Stimulated activated CD8-positive, alpha-beta memory T cell treated with anti-CD3 and anti-CD28 coated beads, Interleukin-7, amount 100 ng/mL, for 24 hours (primary cell): ENCODE data around the gene ZNF597.

Experiments
- DNase-seq: peaks from one replicate; pipeline ENCODE4 v3.0.0-alpha.2; 2020; ENCODE audit warnings: low read depth

Gene ZNF597

DNA sequence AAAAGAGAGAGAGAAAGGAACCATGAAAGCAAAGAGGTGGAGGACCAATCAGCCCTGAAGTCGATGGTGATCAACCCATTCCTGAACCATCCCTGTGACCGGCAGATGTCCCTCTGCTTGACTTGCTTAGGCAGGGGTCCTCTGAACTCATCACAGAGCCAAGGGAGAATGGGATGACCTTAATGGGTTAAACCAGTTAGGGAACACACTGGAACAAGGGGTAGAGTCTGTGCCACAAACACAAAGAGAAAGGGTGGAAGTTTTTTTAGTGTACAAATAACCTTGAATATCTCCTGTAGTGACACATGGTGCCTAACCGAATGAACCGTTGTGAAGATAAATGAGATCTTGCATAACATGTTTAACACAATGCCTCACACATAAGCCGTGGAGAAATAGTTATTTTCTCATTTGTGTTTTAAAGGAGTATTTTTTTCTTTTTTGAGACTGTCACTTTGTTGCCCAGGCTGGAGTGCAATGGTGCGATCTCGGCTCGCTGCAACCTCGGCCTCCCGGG lies 11.4 kb upstream of the ZNF597 start:
- no peak for DNase-seq

DNA sequence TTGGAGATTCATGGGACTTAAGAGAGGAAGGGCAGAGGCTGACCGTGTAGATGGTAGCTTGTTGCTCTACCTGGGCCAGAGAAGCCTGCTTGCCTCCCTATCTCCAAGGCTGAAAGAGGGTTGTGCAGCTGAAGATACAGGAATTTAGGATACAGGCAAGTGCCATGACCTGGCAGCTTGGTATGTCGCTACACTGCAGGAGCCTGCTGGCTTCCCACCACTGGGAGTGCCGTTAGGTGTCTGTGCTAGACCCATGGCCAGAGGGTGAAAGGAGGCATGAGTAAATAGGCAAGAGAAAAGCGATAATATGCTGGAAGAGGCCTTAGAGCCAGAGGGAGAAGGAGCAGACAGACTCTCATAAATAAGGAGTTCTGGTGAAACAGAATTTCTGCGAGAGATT lies 10.8 kb upstream of the ZNF597 start:
- no peak for DNase-seq

DNA sequence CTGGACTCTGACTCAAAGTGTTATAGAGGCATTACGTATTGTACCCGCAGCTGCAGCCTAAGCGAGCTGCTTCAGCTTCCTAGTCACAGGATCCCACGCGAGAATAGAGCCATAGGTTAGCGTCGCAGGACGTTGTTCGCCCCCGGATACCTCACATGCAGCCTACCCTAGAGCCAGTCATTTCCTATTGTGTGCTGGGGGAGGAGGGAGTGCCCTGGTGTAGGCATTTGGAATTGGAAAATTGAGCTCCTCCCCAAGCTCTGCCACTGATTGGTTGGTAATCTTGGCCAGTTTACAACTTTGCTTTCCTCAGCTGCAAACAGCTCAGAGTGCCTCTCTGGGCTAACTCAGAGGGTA lies 706 bp upstream of the ZNF597 start:
- DNase-seq: no peak

DNA sequence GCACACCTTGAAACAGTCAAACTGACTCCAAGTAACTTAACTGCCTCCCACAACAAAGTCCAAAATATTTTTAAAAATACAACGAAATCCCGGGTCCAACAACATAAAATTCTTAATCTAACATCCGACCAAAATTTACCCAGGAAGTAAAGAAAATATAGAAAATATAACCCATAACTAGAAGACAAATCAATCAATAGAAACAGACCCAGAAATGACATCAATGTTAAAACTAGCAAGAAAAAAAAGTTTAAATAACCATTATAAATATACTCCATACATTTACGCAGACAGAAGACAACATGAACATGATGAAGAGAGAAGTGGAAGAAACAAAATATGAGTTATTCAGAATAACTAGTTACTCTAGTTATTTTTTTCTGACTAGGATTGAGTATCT lies 3.7 kb downstream of the ZNF597 start:
- DNase-seq: no peak

DNA sequence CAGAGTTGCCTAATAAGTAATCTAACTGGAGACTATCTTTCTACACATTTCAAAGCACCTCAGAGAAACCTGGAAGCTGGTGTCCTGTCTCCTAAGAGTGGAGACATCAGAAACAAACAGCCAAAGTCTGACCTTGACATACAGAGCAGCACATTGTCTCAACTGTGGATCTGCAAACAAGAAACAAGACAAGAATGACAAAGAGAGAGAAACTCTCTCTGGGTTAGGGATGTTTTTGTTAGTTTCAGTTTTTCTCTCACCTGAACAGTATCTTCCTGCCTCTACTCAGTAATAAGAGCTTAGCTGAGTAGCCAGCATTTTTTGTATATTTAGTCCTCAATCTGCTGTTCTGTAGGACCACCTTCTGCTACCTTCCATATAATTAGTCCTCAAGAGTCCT lies 8.9 kb downstream of the ZNF597 start:
- DNase-seq: no peak

DNA sequence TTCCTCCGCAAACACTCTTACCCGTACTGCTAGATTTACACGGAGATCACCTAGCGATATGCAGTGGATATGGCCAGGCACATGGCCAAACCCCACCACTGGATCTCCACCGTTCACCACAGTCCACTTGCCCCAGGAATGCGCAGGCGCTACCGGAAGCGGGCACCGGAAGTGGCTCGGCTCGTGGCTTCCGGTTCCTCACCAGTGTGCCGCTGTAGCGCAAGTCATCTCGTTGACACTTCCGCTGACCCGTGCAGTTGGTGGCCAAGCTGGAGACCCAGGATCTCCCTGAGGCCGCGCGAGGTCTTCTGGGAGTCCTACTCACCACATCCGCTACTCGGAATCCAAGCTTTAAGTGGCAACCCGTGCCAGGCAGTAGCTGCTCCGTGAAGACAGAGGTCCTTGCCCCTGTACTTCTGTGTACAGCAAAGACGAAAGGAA lies 11.5 kb downstream of the ZNF597 start:
- DNase-seq: peak; percentile 49

DNA sequence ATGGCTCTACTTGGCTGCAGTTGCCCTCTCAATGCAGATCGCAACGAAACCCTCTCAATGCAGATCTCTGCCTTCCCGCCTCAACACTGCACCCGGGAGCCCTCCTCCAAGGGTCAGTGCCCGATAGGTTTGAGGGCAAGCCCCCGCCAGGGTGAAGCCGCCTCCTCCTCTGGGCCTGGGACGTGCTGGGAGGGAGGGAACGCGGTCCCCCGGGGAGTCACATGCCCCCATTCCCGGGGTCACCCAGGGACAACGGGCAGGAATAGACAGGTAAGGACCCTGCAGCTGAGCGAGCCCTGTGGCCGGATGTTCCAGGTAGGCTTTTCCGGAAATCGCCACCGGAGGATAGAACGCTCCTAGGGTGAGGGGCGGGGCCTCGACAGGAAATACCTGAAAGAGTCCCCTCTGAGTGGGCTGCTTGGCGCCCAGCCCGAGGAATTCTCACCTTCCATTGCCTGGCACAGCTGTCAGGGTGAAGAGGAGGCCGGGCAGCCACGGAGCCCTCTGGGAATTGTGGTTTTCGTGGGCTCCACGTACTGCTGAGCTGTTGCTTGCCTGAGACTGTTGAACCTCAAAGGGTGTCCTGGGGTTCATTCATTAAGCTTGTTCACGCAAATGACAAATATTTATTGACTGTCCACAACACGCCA lies 29.4 kb downstream of the ZNF597 start:
- DNase-seq: no peak

DNA sequence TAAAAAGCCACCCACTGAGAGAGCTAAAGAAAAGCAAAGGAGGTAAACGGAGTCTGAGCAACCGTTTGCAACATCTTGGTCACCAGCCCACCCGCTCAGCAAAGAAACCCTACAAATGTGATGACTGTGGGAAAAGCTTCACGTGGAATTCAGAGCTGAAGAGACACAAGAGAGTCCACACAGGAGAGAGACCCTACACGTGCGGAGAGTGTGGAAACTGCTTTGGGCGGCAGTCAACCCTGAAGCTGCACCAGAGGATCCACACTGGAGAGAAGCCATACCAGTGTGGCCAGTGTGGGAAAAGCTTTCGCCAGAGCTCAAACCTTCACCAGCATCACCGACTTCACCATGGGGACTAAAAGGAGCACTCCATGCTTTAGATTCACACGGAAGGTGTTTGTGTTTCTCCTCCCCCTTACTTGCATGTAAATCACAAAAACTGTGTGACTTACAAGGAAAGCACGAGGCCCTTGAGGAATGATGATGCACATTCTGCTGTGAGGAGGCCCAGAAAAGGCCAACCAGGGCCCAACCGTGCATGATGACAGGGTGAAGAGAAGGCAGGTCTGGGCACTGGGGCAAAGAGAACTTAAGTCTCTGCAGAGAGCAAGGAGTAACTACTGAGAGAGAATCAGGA lies 34.6 kb downstream of the ZNF597 start:
- DNase-seq: no peak

DNA sequence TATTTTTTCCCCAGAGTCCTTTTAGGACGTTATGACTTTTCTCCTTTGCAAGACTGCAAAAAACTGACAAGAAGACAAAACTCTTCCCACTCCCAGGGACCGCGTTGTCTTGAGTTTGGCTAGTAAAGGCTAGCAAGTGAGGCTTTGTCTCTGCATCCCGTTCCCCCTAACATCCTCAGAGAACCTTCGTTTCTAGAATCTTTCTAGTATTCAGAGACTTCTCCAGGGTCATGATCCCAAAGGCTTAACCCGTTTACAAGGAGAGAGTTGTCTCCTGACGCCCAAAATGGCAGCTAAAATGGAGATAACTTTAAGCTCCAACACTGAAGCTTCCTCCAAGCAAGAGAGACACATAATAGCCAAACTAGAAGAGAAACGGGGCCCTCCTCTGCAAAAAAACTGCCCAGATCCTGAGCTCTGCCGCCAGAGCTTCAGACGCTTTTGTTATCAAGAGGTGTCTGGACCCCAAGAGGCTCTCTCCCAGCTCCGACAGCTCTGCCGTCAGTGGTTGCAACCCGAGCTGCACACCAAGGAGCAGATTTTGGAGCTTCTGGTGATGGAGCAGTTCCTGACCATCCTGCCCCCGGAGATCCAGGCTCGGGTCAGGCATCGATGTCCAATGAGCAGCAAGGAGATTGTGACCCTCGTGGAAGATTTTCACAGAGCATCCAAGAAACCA lies 41.4 kb downstream of the ZNF597 start:
- no peak for DNase-seq

DNA sequence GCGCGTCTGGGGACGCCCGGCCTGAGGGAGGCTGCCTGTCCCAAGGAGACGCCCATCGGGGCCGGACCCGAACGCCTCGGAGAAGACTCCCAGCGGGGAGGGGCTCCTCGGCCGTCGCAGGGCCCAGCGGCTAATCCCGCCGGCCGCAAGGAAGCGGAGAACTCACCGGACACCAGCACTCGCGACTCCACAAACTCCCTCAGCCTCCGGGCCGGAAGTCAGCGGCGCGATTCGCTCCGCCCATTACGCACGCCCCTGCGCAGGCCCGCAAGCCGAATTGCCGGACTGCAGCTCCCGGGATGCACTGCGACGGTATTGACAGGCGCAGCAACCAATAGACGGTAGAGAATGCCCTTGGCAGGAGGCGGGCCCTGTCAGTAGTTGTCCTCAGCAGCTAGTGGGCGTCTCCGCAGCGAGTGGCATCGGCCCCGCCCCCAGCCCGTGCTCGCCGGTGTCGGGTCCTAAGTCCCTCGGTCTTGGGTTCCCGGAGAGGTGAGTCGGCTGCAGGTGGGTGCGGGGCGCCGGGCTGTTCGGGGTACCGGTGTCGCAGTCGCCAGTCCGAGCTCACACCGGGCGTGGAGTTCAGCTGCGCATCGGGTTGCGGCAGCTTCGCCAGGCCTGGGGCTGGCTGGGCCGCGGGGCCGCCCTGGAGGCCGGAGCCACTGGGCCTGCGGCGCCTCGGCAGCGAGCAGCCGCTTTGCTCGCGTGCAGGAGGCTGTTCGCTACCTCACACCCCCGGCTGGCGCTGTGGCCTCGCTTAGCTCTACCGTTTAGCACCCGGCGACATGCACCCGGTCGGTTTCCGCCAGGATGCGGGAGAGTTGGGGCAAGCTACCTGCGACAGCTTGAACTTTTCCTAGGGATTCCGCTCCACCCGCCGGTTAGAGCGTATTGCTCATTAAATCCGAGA lies 42.3 kb downstream of the ZNF597 start, which contains the start of the genes ZNF174 and ZSCAN32:
Gene ZNF174, plus strand, starts transcription at position 437 of the 910 bp plus-strand sequence. CDS start 790 bp downstream, outside the sequence.
Gene ZSCAN32, minus strand, starts transcription at position 226 of the 910 bp plus-strand sequence. CDS start 3,447 bp downstream, outside the sequence.
- DNase-seq: peak; percentile 99

DNA sequence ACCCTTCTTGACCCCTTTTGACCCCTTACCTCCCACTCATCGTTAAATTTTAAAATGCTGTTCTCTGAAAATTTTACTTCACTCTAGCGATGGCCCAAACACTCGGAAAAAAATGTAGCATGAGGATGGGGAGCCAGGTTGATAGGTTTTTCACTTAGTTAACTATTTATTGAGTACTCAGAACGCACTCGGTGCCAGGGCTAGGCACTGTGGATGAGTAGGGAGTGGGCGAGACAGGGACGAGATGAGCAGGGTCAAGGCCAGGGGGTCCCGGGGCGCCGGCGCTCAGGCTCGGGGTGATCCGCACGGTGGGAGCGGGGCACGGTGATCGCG lies 42.9 kb downstream of the ZNF597 start:
- DNase-seq: no peak

DNA sequence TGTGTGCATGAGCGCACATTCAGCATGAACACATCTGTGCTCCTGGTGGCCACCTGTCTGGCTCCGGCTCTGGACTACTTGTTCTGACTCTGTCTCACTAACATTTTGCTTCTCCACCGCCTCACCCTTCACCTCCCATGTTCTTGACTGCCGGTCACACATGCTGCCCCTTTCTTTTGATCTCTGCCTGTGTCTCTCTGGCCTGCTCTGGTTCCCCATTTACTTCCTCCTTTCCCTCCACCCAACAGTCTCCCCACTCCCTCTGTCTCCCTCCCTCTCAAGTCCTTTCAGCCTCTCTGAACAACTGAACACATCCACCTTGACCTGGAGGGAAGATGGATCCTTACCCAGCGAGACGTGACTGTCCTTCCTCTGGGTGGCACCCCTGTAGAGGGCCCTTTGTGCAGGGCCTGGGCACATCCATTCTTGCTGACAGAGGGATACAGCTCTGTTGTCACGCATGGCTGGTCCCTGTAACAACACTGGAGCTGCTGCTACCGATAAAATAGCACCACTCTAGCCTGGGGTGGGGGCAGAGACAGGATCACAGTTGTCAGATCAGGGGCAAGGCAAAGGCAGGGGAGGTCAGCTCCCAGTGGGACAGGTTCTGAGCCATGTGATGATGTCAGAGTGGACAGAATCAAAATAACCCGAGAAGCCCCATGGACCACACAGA lies 53.5 kb downstream of the ZNF597 start:
- DNase-seq: no peak

DNA sequence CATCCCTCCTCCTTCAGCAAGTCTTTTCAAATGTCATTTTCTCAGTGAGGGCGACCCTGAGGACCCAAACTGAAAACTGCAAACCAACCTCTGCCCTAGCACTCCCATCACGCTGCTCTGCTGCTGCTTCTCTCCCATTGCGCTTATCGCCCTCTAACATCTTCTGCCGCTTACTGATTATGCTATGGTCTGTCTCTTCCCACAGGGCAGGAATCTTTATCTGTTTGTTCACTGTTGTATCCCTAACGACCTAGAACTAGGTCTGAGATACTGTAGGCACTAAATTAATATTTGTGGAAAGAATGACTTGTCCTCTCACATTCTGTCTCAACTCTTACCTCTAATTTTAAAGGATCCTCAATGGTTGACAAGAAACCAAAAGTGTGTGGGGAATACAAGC lies 55.0 kb downstream of the ZNF597 start:
- DNase-seq: no peak

DNA sequence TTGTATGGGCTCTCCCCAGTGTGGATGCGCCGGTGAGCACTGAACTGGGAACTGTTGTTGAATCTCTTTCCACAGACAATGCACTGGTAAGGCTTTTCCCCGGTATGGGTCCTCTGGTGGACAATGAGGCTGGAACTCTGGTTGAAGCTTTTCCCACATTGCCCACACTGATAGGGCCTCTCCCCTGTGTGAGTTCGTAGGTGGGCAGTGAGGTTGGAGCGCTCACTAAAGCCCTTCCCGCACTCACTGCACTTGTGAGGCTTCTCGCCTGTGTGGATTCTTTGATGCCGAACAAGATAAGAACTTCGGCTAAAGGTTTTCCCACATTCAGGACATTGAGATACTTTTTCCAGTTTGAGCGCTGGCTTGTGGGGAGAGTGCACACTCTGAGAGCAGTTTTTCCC lies 60.3 kb downstream of the ZNF597 start:
- no peak for DNase-seq
